Calu3 (cell line): ENCODE measurements around the gene NPTXR. TPM values are rescaled to one million over a fixed set of nuclear protein-coding genes. Genes with fewer than 3 reads are reported as not detected.

ENCODE experiments used
- BruUV-seq: library from RNA; stranded (reverse); fragments of 400-500 nt; replicated peaks from 2 replicates; lab custom pipeline; 2021; lab: Mats Ljungman, UMichigan
- CTCF ChIA-PET: fragments of 300-600 bp; sonication (Branson Sonifier 250); formaldehyde crosslinking; loops from one replicate; lab custom pipeline; 2022; ENCODE audit warnings: antibody characterized with exemption; lab: Charles Lee
- DNase-seq: peaks from one replicate; pipeline ENCODE4 v3.0.0; 2022
- H3K27ac Mint-ChIP-seq: one replicate; pipeline ENCODE4 v1.8.0; 2022; ENCODE audit warnings: mixed read lengths; ENCODE audit not compliant: unreplicated experiment
- H3K27me3 Mint-ChIP-seq: one replicate; pipeline ENCODE4 v1.8.0; 2022; ENCODE audit warnings: mixed read lengths; ENCODE audit not compliant: unreplicated experiment
- H3K36me3 Mint-ChIP-seq: one replicate; pipeline ENCODE4 v1.8.0; 2022; ENCODE audit warnings: mild to moderate bottlenecking, moderate library complexity, mixed read lengths; ENCODE audit not compliant: insufficient read depth, unreplicated experiment
- H3K4me1 Mint-ChIP-seq: one replicate; pipeline ENCODE4 v1.8.0; 2022; ENCODE audit warnings: mild to moderate bottlenecking, low read depth, mixed read lengths; ENCODE audit not compliant: unreplicated experiment
- H3K4me3 Mint-ChIP-seq: one replicate; pipeline ENCODE4 v1.8.0; 2022; ENCODE audit warnings: mild to moderate bottlenecking, low read depth, moderate library complexity, mixed read lengths; ENCODE audit not compliant: unreplicated experiment
- H3K9me3 Mint-ChIP-seq: one replicate; pipeline ENCODE4 v1.8.0; 2022; ENCODE audit warnings: low read depth, mixed read lengths; ENCODE audit not compliant: unreplicated experiment
- CTCF ChIP-seq: fragments of 200-600 bp; IDR thresholded peaks from one replicate; pipeline ENCODE4 v1.8.0; 2022; ENCODE audit warnings: antibody characterized with exemption; ENCODE audit not compliant: unreplicated experiment
- intact Hi-C: fragments of 100-400 bp; cut with micrococcal nuclease; formaldehyde crosslinking; loops from one replicate; pipeline ENCODE4 v1.10.0; 2022; ENCODE audit not compliant: unreplicated experiment
- total RNA-seq: library from RNA; stranded (reverse); gene quantifications from 2 replicates; pipeline ENCODE4 v1.2.3, GENCODE V29; 2022

NPTXR gene
- total RNA-seq, 1 experiment from 2014 or later = 6.1 TPM

GRCh38 chr22:38824585-38824984 lies 19.2 kb downstream of the NPTXR start:
- CTCF ChIA-PET = no interaction called here
- Mint-ChIP-seq H3K27me3 (peaks cover 68% of the 10 kb centered on the region), H3K4me3 (no peak overlapping the region), H3K9me3 (no peaks in the 10 kb centered on the region), H3K4me1 (no peaks in the 10 kb centered on the region), H3K27ac (no peak overlapping the region), H3K36me3 (no peaks in the 10 kb centered on the region)
- BruUV-seq = no TSS peak
- intact Hi-C loops = no loop called here
- DNase-seq = peak; percentile 76
- peak; percentile 47 for TF ChIP-seq CTCF

GRCh38 chr22:38823637-38824036 lies 20.2 kb downstream of the NPTXR start:
- Mint-ChIP-seq H3K4me1 (no peaks in the 10 kb centered on the region), H3K9me3 (no peaks in the 10 kb centered on the region), H3K4me3 (no peak overlapping the region), H3K27ac (no peak overlapping the region), H3K36me3 (no peaks in the 10 kb centered on the region), H3K27me3 (peaks cover 77% of the 10 kb centered on the region)
- no peak for DNase-seq
- intact Hi-C loops = no loop called here
- no peak for TF ChIP-seq CTCF
- CTCF ChIA-PET = interaction anchor here (0.6 kb wide), 1 partner anchor 687 kb away, joined by 3 read pairs; no protein-coding TSS in a partner anchor
- BruUV-seq = no TSS peak

- Mint-ChIP-seq H3K4me3 (no peak overlapping the region), H3K36me3 (no peaks in the 10 kb centered on the region), H3K27ac (no peak overlapping the region), H3K27me3 (peaks cover 83% of the 10 kb centered on the region), H3K9me3 (no peaks in the 10 kb centered on the region), H3K4me1 (no peaks in the 10 kb centered on the region)
- intact Hi-C loops = no loop called here
- DNase-seq = no peak
- BruUV-seq = no TSS peak
- TF ChIP-seq CTCF = no peak
- CTCF ChIA-PET = no interaction called here
These were observed 20.8 kb downstream of the NPTXR start for GRCh38 chr22:38823076-38823475.

GRCh38 chr22:38820020-38820419 lies 23.8 kb downstream of the NPTXR start:
- TF ChIP-seq CTCF = no peak
- no TSS peak for BruUV-seq
- no peak for DNase-seq
- Mint-ChIP-seq H3K36me3 (no peaks in the 10 kb centered on the region), H3K9me3 (no peaks in the 10 kb centered on the region), H3K4me3 (no peak overlapping the region), H3K27ac (no peak overlapping the region), H3K4me1 (no peaks in the 10 kb centered on the region), H3K27me3 (peaks cover 94% of the 10 kb centered on the region)
- CTCF ChIA-PET = interaction anchor here (1.7 kb wide), 1 partner anchor 51 kb away, joined by 5 read pairs; no protein-coding TSS in a partner anchor
- intact Hi-C loops = no loop called here
